MM.1S (cell line): ENCODE data around the gene TSPOAP1.
A peak's percentile ranks its signal among the peaks of the same experiment; 100 is the strongest.

Experiments
- DNase-seq: peaks from one replicate; pipeline ENCODE4 v3.0.0-alpha.2; 2015
- H2AFZ ChIP-seq: fragments of 300-600 bp; sonication (generic); 2 replicates; pipeline ENCODE4 v1.6.0; 2016; ENCODE audit warnings: antibody characterized with exemption, low read length
- H3F3A ChIP-seq: fragments of 300-600 bp; sonication (generic); 2 replicates; pipeline ENCODE4 v1.6.1; 2016; ENCODE audit warnings: mild to moderate bottlenecking, antibody characterized with exemption, low read length, moderate library complexity, mixed read lengths; ENCODE audit not compliant: insufficient read depth
- H3K27ac ChIP-seq: fragments of 300-600 bp; sonication (generic); 2 replicates; pipeline ENCODE4 v1.5.1; 2016; ENCODE audit warnings: mild to moderate bottlenecking, low read length
- H3K27me3 ChIP-seq: fragments of 300-600 bp; sonication (generic); replicated peaks from 2 replicates; pipeline ENCODE4 v1.6.0; 2016; ENCODE audit warnings: low read length; ENCODE audit not compliant: insufficient read depth
- H3K36me3 ChIP-seq: fragments of 300-600 bp; sonication (generic); replicated peaks from 2 replicates; pipeline ENCODE4 v1.6.1; 2016; ENCODE audit warnings: mild to moderate bottlenecking, low read length, mixed read lengths; ENCODE audit not compliant: insufficient read depth
- H3K4me1 ChIP-seq: fragments of 300-600 bp; sonication (generic); 2 replicates; pipeline ENCODE4 v1.6.1; 2016; ENCODE audit warnings: low read length, mixed read lengths
- H3K4me2 ChIP-seq: fragments of 300-600 bp; sonication (generic); 2 replicates; pipeline ENCODE4 v1.6.0; 2016; ENCODE audit warnings: low read depth, low read length
- H3K4me3 ChIP-seq: fragments of 300-600 bp; sonication (generic); 2 replicates; pipeline ENCODE4 v1.5.1; 2016; ENCODE audit warnings: low read length, mixed read lengths
- H3K79me2 ChIP-seq: fragments of 300-600 bp; sonication (generic); 2 replicates; pipeline ENCODE4 v1.6.1; 2016; ENCODE audit warnings: mixed run types, low read length, mixed read lengths
- H3K9ac ChIP-seq: fragments of 300-600 bp; sonication (generic); 2 replicates; pipeline ENCODE4 v1.6.1; 2016; ENCODE audit warnings: low read length, mixed read lengths
- H3K9me2 ChIP-seq: fragments of 300-600 bp; sonication (generic); replicated peaks from 2 replicates; pipeline ENCODE4 v1.6.1; 2016; ENCODE audit warnings: mild to moderate bottlenecking, low read length, mixed read lengths; ENCODE audit not compliant: insufficient read depth
- H3K9me3 ChIP-seq: fragments of 300-600 bp; sonication (generic); replicated peaks from 2 replicates; pipeline ENCODE4 v1.6.1; 2016; ENCODE audit warnings: mild to moderate bottlenecking, low read length, mixed read lengths; ENCODE audit not compliant: insufficient read depth
- H4K20me1 ChIP-seq: fragments of 300-600 bp; sonication (generic); 2 replicates; pipeline ENCODE4 v1.6.1; 2016; ENCODE audit warnings: mild to moderate bottlenecking, low read length, moderate library complexity, mixed read lengths; ENCODE audit not compliant: insufficient read depth
- EZH2 ChIP-seq: fragments of 300-600 bp; sonication (generic); optimal IDR thresholded peaks from 2 replicates; pipeline ENCODE3; 2017; ENCODE audit warnings: low read depth, mild to moderate bottlenecking, antibody characterized with exemption, low read length, mixed read lengths
- EZH2phosphoT487 ChIP-seq: fragments of 300-600 bp; sonication (generic); IDR thresholded peaks from 2 replicates; pipeline ENCODE4 v1.6.1; 2018; ENCODE audit warnings: antibody characterized with exemption, low read length
- TF ChIP-seq, protein P1 (sequence below): fragments of 300-600 bp; sonication (generic); IDR thresholded peaks from 2 replicates; pipeline ENCODE4 v1.5.1; 2016; ENCODE audit warnings: antibody characterized with exemption, low read length, mixed read lengths

Gene TSPOAP1

GRCh38 chr17:58278661-58279015, 50.0 kb downstream of the TSPOAP1 start:
- H2AFZ ChIP-seq = no peak overlapping the region
- no peaks in the 10 kb centered on the region for H3K9me3 ChIP-seq
- H3K36me3 ChIP-seq = no peaks in the 10 kb centered on the region
- no peaks in the 10 kb centered on the region for H3K9me2 ChIP-seq
- H3K79me2 ChIP-seq = no peaks in the 10 kb centered on the region
- peaks cover 57% of the 10 kb centered on the region for H3K27me3 ChIP-seq
- H3F3A ChIP-seq = no peaks in the 10 kb centered on the region
- H3K9ac ChIP-seq = no peak overlapping the region
- TF ChIP-seq, protein P1, sequence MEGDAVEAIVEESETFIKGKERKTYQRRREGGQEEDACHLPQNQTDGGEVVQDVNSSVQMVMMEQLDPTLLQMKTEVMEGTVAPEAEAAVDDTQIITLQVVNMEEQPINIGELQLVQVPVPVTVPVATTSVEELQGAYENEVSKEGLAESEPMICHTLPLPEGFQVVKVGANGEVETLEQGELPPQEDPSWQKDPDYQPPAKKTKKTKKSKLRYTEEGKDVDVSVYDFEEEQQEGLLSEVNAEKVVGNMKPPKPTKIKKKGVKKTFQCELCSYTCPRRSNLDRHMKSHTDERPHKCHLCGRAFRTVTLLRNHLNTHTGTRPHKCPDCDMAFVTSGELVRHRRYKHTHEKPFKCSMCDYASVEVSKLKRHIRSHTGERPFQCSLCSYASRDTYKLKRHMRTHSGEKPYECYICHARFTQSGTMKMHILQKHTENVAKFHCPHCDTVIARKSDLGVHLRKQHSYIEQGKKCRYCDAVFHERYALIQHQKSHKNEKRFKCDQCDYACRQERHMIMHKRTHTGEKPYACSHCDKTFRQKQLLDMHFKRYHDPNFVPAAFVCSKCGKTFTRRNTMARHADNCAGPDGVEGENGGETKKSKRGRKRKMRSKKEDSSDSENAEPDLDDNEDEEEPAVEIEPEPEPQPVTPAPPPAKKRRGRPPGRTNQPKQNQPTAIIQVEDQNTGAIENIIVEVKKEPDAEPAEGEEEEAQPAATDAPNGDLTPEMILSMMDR = no peak
- no peak for TF ChIP-seq EZH2
- TF ChIP-seq EZH2phosphoT487 = no peak
- H4K20me1 ChIP-seq = no peaks in the 10 kb centered on the region
- H3K4me1 ChIP-seq = no peaks in the 10 kb centered on the region
- no peak for DNase-seq
- H3K4me3 ChIP-seq = no peak overlapping the region
- H3K4me2 ChIP-seq = no peak overlapping the region
- H3K27ac ChIP-seq = no peak overlapping the region

DNA sequence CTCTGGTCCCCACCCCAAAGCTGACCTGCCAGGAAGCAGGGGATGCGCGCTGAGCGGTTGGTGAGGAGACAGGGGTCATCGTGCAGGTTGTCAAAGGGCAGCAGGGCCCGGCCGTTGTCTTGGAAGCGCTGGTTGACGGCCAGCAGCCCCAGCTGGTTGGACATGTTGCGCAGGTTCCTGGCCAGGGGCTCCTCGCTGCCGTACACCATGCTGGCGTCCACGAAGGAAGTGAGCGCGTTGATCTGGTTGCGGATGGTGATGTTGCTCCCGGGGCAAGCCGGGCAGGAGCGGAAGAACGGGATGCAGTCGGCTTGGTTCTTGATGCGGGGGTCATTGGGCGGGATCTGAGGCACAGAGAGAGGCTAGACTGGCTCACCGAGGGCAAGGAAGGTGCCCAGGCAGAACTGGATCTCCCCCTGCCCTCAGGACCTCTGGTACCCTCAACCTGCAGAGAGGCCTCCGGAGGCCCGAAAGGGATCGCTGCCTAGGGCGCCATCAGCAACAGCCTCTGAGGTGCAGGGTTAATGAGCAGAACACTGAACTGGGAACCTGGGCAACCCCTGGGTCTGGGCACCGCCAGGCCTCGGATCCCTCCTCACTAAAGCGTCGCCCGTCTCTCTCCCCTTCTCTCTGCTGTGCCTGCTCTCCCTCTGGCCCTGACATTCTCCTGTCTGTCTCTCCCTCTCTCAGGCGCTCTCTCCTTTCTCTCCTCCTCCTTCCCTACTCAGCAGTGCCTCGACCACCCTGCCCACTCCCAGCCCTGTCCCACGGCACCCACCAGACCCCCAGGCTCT, 50.6 kb downstream of the TSPOAP1 start:
- no peaks in the 10 kb centered on the region for H4K20me1 ChIP-seq
- no peak overlapping the region for H3K4me2 ChIP-seq
- no peaks in the 10 kb centered on the region for H3K4me1 ChIP-seq
- no peak overlapping the region for H2AFZ ChIP-seq
- no peak for DNase-seq
- H3K27ac ChIP-seq = no peak overlapping the region
- H3K4me3 ChIP-seq = no peak overlapping the region
- no peaks in the 10 kb centered on the region for H3K36me3 ChIP-seq
- no peak overlapping the region for H3K9ac ChIP-seq
- no peaks in the 10 kb centered on the region for H3K79me2 ChIP-seq
- H3K9me3 ChIP-seq = no peaks in the 10 kb centered on the region
- peaks cover 62% of the 10 kb centered on the region for H3K27me3 ChIP-seq
- no peaks in the 10 kb centered on the region for H3F3A ChIP-seq
- H3K9me2 ChIP-seq = no peaks in the 10 kb centered on the region
- no peak for TF ChIP-seq EZH2

- H3K36me3 ChIP-seq = no peaks in the 10 kb centered on the region
- no peaks in the 10 kb centered on the region for H3K9me2 ChIP-seq
- no peak overlapping the region for H3K4me3 ChIP-seq
- TF ChIP-seq EZH2phosphoT487 = no peak
- TF ChIP-seq, protein P1 = peak; percentile 50
- no peak for TF ChIP-seq EZH2
- H3F3A ChIP-seq = no peaks in the 10 kb centered on the region
- no peak overlapping the region for H2AFZ ChIP-seq
- no peaks in the 10 kb centered on the region for H3K79me2 ChIP-seq
- peak; percentile 12 for DNase-seq
- H4K20me1 ChIP-seq = no peaks in the 10 kb centered on the region
- H3K27ac ChIP-seq = no peak overlapping the region
- H3K4me1 ChIP-seq = no peaks in the 10 kb centered on the region
- H3K4me2 ChIP-seq = no peak overlapping the region
- H3K9ac ChIP-seq = no peak overlapping the region
- peaks cover 63% of the 10 kb centered on the region for H3K27me3 ChIP-seq
- H3K9me3 ChIP-seq = no peaks in the 10 kb centered on the region
These were observed 51.3 kb downstream of the TSPOAP1 start for GRCh38 chr17:58277107-58277801.

DNA sequence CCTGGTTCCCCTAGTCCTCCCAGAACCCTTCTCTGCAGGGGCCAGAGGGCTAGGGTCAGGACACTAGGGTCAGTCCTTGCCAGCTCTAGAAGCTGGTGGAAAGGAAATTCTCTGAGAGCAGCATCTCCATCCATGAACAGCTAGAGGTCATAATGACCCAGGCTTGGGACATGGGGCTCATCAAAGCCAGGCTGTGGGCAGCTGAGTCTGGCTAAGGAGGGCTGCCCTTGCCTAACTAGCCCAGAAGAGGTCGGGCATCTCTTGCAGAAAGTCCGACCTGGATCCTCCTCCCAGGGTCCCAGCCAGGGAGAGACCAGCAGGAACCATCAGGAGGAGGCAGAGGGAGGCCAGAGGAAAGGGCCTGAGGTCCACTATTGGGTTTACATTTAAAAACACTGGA, 52.2 kb downstream of the TSPOAP1 start:
- no peak overlapping the region for H3K27ac ChIP-seq
- TF ChIP-seq, protein P1 = no peak
- TF ChIP-seq EZH2phosphoT487 (no peak), EZH2 (no peak)

More for the DNA sequence above, 52.2 kb downstream of the TSPOAP1 start:
- no peaks in the 10 kb centered on the region for H3K4me1 ChIP-seq
- no peaks in the 10 kb centered on the region for H3K36me3 ChIP-seq
- H3K4me3 ChIP-seq = no peak overlapping the region
- no peak overlapping the region for H3K9ac ChIP-seq
- no peaks in the 10 kb centered on the region for H3F3A ChIP-seq
- H3K79me2 ChIP-seq = no peaks in the 10 kb centered on the region
- no peaks in the 10 kb centered on the region for H3K9me3 ChIP-seq
- DNase-seq = no peak
- H4K20me1 ChIP-seq = no peaks in the 10 kb centered on the region
- no peak overlapping the region for H3K4me2 ChIP-seq
- H3K27me3 ChIP-seq = peaks cover 67% of the 10 kb centered on the region
- H2AFZ ChIP-seq = no peak overlapping the region
- no peaks in the 10 kb centered on the region for H3K9me2 ChIP-seq
